Cardiac muscle cell (in vitro differentiated cells and primary cell): Measurements from ENCODE around the gene KISS1R. TPM values are rescaled to one million over a fixed set of nuclear protein-coding genes. Genes with fewer than 3 reads are reported as not detected.

Experiments used
- DNase-seq, 2 donors: peaks; one replicate each; pipeline versions ENCODE4 v3.0.0 to v3.0.0-alpha.2; 2010 to 2017; ENCODE audit warnings: low read depth in 1 of 2, low spot score in 1 of 2
- H3K27ac ChIP-seq: fragments of 200-600 bp; sonication (generic); 2 replicates; pipeline ENCODE4 v1.5.1; 2016
- H3K27me3 ChIP-seq: fragments of 200-600 bp; sonication (generic); 2 replicates; pipeline ENCODE4 v1.6.0; 2016; ENCODE audit warnings: control low read depth
- H3K36me3 ChIP-seq: fragments of 200-600 bp; sonication (generic); 2 replicates; pipeline ENCODE4 v1.5.1; 2016; ENCODE audit warnings: control low read depth
- H3K4me1 ChIP-seq: fragments of 200-600 bp; sonication (generic); 2 replicates; pipeline ENCODE4 v1.8.1; 2017; ENCODE audit warnings: low read depth, mild to moderate bottlenecking, mixed run types
- H3K4me3 ChIP-seq: fragments of 200-600 bp; sonication (generic); 2 replicates; pipeline ENCODE4 v1.5.1; 2016; ENCODE audit warnings: mild to moderate bottlenecking
- H3K9me3 ChIP-seq: fragments of 200-600 bp; sonication (generic); 2 replicates; pipeline ENCODE4 v1.5.1; 2017; ENCODE audit warnings: low read depth, mild to moderate bottlenecking, control low read depth
- polyA plus RNA-seq: library from polyadenylated mRNA; unstranded; fragments of >200 nt; fragmentation: Nextera tagmentation; extraction: Ambion mirVana; gene quantifications from 2 replicates; pipeline ENCODE4 v1.2.1, GENCODE V29; 2016
- total RNA-seq: library from RNA; depleted of rRNA; stranded (reverse); fragments of >200 nt; gene quantifications from 2 replicates; pipeline ENCODE4 v1.2.3, GENCODE V29; 2016
- TF ChIP-seq, protein P1 (sequence below): IDR thresholded peaks from 2 replicates; pipeline ENCODE4 v1.5.1; 2012; ENCODE audit warnings: low read depth, mild to moderate bottlenecking, low read length

The KISS1R gene
- total and polyA plus RNA-seq, 2 experiments from 2014 or later, result 1.2 to 3.2 TPM

DNA sequence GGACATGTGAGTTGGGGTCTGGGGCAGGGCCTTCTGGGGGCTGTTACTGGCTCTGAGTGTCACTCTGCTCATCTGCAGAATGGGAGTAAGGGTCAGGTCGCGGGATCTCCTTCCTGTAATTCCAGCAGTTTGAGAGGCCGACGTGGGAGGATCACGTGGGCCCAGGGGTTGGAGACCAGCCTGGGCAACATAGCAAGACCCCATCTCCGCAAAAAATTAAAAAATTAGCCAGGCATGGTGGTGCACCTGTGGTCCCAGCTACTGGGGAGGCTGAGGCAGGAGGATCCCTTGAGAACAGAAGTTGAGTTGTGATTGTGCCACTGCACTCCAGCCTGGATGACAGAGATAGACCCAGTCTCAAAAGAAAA lies 12.7 kb downstream of the KISS1R start:
- no peak overlapping the region for H3K27ac ChIP-seq
- H3K4me3 ChIP-seq, result no peak overlapping the region
- no peak for DNase-seq
- H3K36me3 ChIP-seq, result peaks cover 17% of the 10 kb centered on the region
- H3K4me1 ChIP-seq, result peaks cover 11% of the 10 kb centered on the region
- H3K27me3 ChIP-seq, result no peaks in the 10 kb centered on the region
- no peaks in the 10 kb centered on the region for H3K9me3 ChIP-seq
- TF ChIP-seq, protein P1, sequence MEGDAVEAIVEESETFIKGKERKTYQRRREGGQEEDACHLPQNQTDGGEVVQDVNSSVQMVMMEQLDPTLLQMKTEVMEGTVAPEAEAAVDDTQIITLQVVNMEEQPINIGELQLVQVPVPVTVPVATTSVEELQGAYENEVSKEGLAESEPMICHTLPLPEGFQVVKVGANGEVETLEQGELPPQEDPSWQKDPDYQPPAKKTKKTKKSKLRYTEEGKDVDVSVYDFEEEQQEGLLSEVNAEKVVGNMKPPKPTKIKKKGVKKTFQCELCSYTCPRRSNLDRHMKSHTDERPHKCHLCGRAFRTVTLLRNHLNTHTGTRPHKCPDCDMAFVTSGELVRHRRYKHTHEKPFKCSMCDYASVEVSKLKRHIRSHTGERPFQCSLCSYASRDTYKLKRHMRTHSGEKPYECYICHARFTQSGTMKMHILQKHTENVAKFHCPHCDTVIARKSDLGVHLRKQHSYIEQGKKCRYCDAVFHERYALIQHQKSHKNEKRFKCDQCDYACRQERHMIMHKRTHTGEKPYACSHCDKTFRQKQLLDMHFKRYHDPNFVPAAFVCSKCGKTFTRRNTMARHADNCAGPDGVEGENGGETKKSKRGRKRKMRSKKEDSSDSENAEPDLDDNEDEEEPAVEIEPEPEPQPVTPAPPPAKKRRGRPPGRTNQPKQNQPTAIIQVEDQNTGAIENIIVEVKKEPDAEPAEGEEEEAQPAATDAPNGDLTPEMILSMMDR, result no peak

DNA sequence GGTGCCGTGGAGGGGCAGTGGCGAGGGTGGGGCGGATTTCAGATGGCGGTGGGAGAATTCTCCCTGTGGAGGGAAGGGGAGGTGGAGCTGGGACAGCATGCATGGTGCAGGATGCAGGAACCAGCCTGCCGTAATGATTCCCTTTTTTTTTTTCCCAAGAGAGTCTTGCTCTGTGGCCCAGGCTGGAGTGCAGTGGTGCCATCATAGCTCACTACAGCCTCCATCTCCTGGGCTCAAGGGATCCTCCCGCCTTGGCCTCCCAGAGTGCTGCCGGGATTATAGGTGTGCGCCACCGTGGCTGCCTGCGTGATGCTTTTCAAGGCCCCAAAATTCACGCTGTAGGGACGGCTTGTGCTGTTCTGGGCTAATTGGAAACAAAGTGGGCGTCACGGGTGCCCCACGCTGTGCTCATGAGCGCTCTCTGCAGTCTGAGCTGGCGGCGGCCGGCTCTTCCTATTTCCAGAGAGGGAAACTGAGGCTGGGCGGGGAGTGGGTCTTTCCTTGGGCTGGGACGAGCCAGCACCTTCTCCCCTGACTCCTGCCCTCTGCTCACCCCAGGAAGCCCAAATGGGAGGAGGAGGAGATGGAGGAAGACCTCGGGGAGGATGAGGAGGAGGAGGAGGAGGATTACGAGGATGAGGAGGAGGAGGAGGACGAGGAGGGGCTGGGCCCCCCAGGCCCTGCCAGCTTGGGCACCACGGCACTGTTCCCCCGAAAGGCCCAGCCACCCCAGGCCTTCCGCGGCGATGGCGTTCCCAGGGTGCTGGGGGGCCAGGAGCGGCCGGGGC lies 14.9 kb downstream of the KISS1R start:
- H3K4me3 ChIP-seq, result no peak overlapping the region
- peak overlapping the region; percentile 84 for H3K27ac ChIP-seq
- no peaks in the 10 kb centered on the region for H3K27me3 ChIP-seq
- no peaks in the 10 kb centered on the region for H3K9me3 ChIP-seq
- H3K4me1 ChIP-seq, result peaks cover 11% of the 10 kb centered on the region
- peaks cover 20% of the 10 kb centered on the region for H3K36me3 ChIP-seq
- TF ChIP-seq, protein P1, result no peak
- DNase-seq, result no peak

DNA sequence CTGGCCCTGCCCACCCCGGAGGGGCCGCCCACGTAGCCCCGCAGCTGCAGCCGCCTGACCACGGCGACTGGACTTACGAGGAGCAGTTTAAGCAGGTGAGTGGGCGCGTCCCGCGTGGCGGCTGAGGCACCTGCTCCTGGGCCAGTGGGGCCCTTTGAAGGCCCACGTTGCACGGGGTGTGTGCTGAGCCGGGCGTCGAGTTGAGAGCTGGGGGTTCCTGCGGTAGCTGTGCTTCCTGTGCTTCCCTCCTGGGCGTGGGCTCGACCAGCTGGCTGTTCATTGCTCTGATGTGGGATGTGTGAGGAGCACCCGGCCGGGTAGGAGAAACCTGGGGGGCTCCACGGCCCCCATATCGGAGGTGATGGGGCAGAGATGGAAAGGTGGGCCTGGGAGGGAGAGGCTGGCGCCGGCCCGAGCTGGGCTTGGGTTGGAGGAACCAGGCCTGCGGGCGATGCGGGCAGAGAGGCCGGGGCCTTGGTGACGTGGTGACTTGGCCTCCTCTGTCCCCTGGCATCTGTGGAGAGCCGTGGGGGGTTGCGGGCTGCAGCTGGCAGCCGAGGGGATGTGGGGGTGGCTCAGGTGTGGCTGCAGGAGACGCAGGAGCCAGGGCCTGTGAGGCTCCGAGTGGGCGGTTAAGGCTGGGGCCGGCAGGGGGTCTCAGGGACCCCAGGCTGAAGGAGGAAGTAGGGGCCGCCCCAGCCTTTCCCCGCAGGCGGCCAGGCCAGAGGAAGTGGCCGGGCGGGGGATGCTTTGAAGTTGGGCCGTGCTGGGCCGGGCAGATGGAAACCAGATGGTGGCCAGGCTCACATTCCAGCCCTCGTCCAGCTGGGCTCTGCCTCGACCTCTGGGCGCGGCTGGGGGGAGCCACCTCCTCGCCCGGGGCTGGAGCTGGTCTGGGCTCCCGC lies 15.8 kb downstream of the KISS1R start:
- Histone ChIP-seq H3K27me3 (no peaks in the 10 kb centered on the region), H3K9me3 (no peaks in the 10 kb centered on the region), H3K4me3 (no peak overlapping the region), H3K4me1 (peaks cover 10% of the 10 kb centered on the region), H3K36me3 (peaks cover 20% of the 10 kb centered on the region), H3K27ac (peak overlapping the region; percentile 84)
- TF ChIP-seq, protein P1, result no peak
- peak; percentile 71 to 97 for DNase-seq

DNA sequence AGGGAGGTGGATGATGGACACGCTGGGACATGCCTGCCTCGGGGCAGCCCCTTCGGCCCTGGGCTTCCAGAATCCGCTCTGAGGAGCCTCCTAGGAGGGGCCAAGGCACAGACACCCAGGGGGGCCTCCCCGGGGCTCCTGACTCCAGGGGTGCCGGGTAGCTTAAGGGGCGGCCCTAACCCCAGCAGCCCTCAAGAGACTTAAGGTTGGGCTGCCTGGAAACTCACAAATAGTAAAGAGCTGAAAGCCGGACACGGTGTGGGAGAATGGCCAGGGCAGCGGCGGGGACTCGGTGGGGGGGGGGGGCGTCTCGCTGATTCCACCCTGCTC lies 16.4 kb downstream of the KISS1R start:
- peak overlapping the region; percentile 84 for H3K27ac ChIP-seq
- peaks cover 20% of the 10 kb centered on the region for H3K36me3 ChIP-seq
- TF ChIP-seq, protein P1, result no peak
- peaks cover 8% of the 10 kb centered on the region for H3K4me1 ChIP-seq
- no peaks in the 10 kb centered on the region for H3K27me3 ChIP-seq
- H3K9me3 ChIP-seq, result no peaks in the 10 kb centered on the region
- DNase-seq, result no peak
- H3K4me3 ChIP-seq, result no peak overlapping the region

DNA sequence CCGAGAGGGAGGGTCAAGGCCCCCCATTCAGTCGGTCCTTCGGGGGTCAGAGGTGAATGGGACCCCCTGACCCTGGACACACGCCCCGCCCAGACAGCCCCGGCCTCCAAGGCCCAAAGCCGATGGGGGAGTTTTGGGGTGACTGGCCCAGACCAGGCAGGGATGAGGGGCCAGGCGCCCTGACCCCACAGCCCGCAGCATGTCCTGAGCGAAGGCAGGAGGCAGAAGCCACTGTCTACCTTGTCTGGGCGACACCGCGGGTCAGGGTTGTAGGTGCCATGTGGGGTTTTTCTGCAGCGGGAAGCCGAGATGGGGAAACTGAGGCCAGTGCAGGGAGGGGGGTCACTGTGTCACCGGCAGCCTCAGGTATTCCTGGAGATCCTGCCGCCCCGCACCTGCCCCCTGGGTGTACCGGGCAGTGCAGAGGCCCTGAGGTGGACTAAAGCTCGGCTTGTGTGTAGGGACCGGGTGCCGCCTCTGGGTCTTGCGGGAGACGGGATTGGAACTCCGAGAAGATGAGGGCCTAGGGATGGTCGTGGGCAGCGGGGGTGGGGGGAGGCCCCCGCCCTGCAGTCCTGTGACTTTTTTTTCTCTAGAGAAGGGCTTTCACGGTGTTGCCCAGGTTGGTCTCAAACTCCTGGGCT lies 17.2 kb downstream of the KISS1R start:
- H3K4me1 ChIP-seq, result peaks cover 8% of the 10 kb centered on the region
- H3K27ac ChIP-seq, result peak overlapping the region; percentile 84

More for the DNA sequence above, 17.2 kb downstream of the KISS1R start:
- Histone ChIP-seq H3K9me3 (no peaks in the 10 kb centered on the region), H3K27me3 (no peaks in the 10 kb centered on the region), H3K4me3 (no peak overlapping the region), H3K36me3 (peaks cover 20% of the 10 kb centered on the region)
- DNase-seq, result no peak
- TF ChIP-seq, protein P1, result no peak
